Ascending aorta (tissue), 2 donors: ENCODE results near the gene IL37. TPM values are rescaled to one million over a fixed set of nuclear protein-coding genes. Genes with fewer than 3 reads are reported as not detected.
"Not testable (repeated sequence)": the region's sequence is repeated elsewhere in the genome, so short reads cannot be mapped to it uniquely, and the experiment has no call there.

Source experiments
- DNase-seq, 2 donors: peaks; one replicate each; pipeline ENCODE4 v3.0.0-alpha.2; 2019; ENCODE audit warnings: low spot score in 2 of 2
- H3K27ac ChIP-seq, 2 donors: fragments of 200-600 bp; sonication (generic); one replicate each; pipeline ENCODE4 v1.5.1; 2016 to 2017; ENCODE audit warnings: mild to moderate bottlenecking in 1 of 2
- H3K27me3 ChIP-seq: fragments of 200-600 bp; sonication (generic); one replicate; pipeline ENCODE4 v1.5.1; 2017
- H3K36me3 ChIP-seq, 2 donors: fragments of 200-600 bp; sonication (generic); one replicate each; pipeline ENCODE4 v1.5.1; 2016
- H3K4me1 ChIP-seq, 2 donors: fragments of 200-600 bp; sonication (generic); one replicate each; pipeline ENCODE4 v1.5.1; 2016 to 2017; ENCODE audit warnings: mild to moderate bottlenecking in 1 of 2
- H3K4me3 ChIP-seq, 2 donors: fragments of 200-600 bp; sonication (generic); one replicate each; pipeline ENCODE4 v1.5.1; 2016 to 2017; ENCODE audit warnings: mild to moderate bottlenecking in 1 of 2
- H3K9me3 ChIP-seq, 2 donors: fragments of 200-600 bp; sonication (generic); one replicate each; pipeline ENCODE4 v1.5.1; 2016
- intact Hi-C: fragments of 100-400 bp; cut with DNase I; formaldehyde crosslinking; loops from one replicate; pipeline ENCODE4 v1.15.1; 2023
- total RNA-seq: library from RNA; depleted of rRNA; stranded (reverse); fragments of >200 nt; gene quantifications from one replicate; pipeline ENCODE4 v1.1.0, GENCODE V29; 2016
- TF ChIP-seq, protein P1 (sequence below), 3 experiments: fragments of 200-600 bp in 2 of 3; fragments of 450-650 bp in 1 of 3; sonication (generic) in 2 of 3; IDR thresholded peaks; one replicate each; pipeline ENCODE4 v1.5.1; 2016 to 2019; ENCODE audit warnings: antibody characterized with exemption in 3 of 3, mild to moderate bottlenecking in 1 of 3, moderate library complexity in 1 of 3

Gene IL37
- total RNA-seq, 1 donor from 2014 or later: not detected

DNA sequence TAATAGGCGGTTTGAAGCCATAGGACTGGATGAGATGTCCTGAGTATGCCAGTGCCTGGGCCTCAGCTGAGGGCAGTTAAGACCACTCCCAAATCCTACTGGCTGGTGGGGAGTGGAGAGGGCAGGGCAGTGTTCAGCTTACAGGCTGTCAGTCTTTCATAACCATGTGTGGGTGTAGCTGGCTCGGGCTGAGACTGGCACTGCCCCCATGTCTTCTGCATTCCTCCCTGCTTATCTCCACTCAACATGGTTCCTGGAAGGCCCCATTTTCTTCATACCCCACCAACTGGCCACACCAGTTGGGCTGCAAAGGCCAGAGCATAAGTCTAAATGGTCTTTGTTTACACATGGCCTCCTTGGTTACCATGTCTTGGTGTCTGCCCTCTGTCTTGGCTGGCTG, 17.2 kb upstream of the IL37 start:
- intact Hi-C loops: no loop called here
- TF ChIP-seq, protein P1, sequence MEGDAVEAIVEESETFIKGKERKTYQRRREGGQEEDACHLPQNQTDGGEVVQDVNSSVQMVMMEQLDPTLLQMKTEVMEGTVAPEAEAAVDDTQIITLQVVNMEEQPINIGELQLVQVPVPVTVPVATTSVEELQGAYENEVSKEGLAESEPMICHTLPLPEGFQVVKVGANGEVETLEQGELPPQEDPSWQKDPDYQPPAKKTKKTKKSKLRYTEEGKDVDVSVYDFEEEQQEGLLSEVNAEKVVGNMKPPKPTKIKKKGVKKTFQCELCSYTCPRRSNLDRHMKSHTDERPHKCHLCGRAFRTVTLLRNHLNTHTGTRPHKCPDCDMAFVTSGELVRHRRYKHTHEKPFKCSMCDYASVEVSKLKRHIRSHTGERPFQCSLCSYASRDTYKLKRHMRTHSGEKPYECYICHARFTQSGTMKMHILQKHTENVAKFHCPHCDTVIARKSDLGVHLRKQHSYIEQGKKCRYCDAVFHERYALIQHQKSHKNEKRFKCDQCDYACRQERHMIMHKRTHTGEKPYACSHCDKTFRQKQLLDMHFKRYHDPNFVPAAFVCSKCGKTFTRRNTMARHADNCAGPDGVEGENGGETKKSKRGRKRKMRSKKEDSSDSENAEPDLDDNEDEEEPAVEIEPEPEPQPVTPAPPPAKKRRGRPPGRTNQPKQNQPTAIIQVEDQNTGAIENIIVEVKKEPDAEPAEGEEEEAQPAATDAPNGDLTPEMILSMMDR (IDR thresholded peaks at IDR 0.05): no peak
- Histone ChIP-seq H3K27me3 (no peaks in the 10 kb centered on the region), H3K27ac (no peak overlapping the region), H3K4me1 (no peaks in the 10 kb centered on the region), H3K9me3 (no peaks in the 10 kb centered on the region), H3K36me3 (no peaks in the 10 kb centered on the region), H3K4me3 (no peak overlapping the region)
- DNase-seq: no peak

GRCh38 chr2:112896909-112897623, 13.9 kb upstream of the IL37 start:
- Histone ChIP-seq H3K4me3 (no peak overlapping the region), H3K27me3 (no peaks in the 10 kb centered on the region), H3K27ac (no peak overlapping the region), H3K9me3 (no peaks in the 10 kb centered on the region), H3K36me3 (no peaks in the 10 kb centered on the region), H3K4me1 (no peaks in the 10 kb centered on the region)
- DNase-seq: no peak
- TF ChIP-seq, protein P1 (IDR thresholded peaks at IDR 0.05): no peak
- intact Hi-C loops: no loop called here

- Histone ChIP-seq H3K4me1 (no peaks in the 10 kb centered on the region), H3K27ac (no peak overlapping the region), H3K36me3 (no peaks in the 10 kb centered on the region), H3K27me3 (no peaks in the 10 kb centered on the region), H3K9me3 (no peaks in the 10 kb centered on the region), H3K4me3 (no peak overlapping the region)
- intact Hi-C loops: no loop called here
- no peak for DNase-seq
- TF ChIP-seq, protein P1 (IDR thresholded peaks at IDR 0.05): no peak
Measured at GRCh38 chr2:112897624-112897978, 13.4 kb upstream of the IL37 start.

GRCh38 chr2:112901431-112902065, 9.4 kb upstream of the IL37 start:
- H3K36me3 ChIP-seq, intact Hi-C loops, H3K4me3 ChIP-seq, H3K4me1 ChIP-seq, DNase-seq, H3K9me3 ChIP-seq, H3K27ac ChIP-seq, H3K27me3 ChIP-seq: not testable (repeated sequence)

DNA sequence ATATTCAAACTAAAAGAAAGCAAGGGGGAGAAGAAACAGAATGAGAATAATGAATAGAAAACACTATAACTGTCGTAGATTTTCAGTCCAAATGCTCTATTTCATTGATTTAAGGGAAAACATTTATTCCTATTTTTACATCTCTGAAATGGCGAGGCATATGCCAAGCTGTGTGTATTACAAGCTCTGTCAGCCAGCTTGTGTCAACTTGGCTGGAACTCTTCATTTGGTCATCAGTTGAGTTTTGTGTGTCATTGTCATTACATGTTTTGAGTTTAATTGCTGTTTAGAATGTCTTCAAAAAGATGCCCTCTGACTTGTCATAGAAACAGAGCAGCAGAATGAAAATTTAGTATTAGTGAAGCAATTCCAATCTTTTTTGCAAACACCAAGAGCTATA, 8.1 kb upstream of the IL37 start:
- H3K4me1 ChIP-seq: no peaks in the 10 kb centered on the region
- H3K27me3 ChIP-seq: no peaks in the 10 kb centered on the region
- no peak overlapping the region for H3K4me3 ChIP-seq
- no peak overlapping the region for H3K27ac ChIP-seq
- no peaks in the 10 kb centered on the region for H3K9me3 ChIP-seq
- no peaks in the 10 kb centered on the region for H3K36me3 ChIP-seq
- TF ChIP-seq, protein P1 (IDR thresholded peaks at IDR 0.05): no peak
- intact Hi-C loops: no loop called here
- DNase-seq: no peak

- DNase-seq: no peak
- intact Hi-C loops: no loop called here
- no peaks in the 10 kb centered on the region for H3K9me3 ChIP-seq
- TF ChIP-seq, protein P1 (IDR thresholded peaks at IDR 0.05): no peak
- no peaks in the 10 kb centered on the region for H3K36me3 ChIP-seq
- no peaks in the 10 kb centered on the region for H3K27me3 ChIP-seq
- H3K4me3 ChIP-seq: no peak overlapping the region
- no peak overlapping the region for H3K27ac ChIP-seq
- no peaks in the 10 kb centered on the region for H3K4me1 ChIP-seq
Measured at GRCh38 chr2:112904883-112905282, 6.1 kb upstream of the IL37 start.
